Gastrocnemius medialis (tissue), 4 donors: Measurements from ENCODE around the gene CASP12. TPM values are rescaled to one million over a fixed set of nuclear protein-coding genes. Genes with fewer than 3 reads are reported as not detected.

ENCODE experiments used
- ATAC-seq, 2 donors: fragments of 150-250 bp; one replicate each; pipeline ENCODE4 v1.9.1; 2016
- DNase-seq, 2 donors: peaks; one replicate each; pipeline ENCODE4 v3.0.0-alpha.2; 2019
- H3K27ac ChIP-seq, 4 donors: fragments of 200-600 bp; sonication (generic); 1 replicate in 1 of 4; 2 replicates in 3 of 4; pipeline ENCODE4 v1.5.1; 2016 to 2018; ENCODE audit warnings: mild to moderate bottlenecking in 2 of 4, moderate library complexity in 1 of 4
- H3K27me3 ChIP-seq, 3 donors: fragments of 200-600 bp; sonication (generic) in 2 of 3; 1 replicate in 1 of 3; 2 replicates in 2 of 3; pipeline versions ENCODE4 v1.5.1 to v1.6.0; 2016 to 2019; ENCODE audit warnings: mild to moderate bottlenecking in 1 of 3, moderate library complexity in 1 of 3
- H3K36me3 ChIP-seq, 2 donors: fragments of 200-600 bp; sonication (generic) in 1 of 2; one replicate each; pipeline ENCODE4 v1.5.1; 2017 to 2018
- H3K4me1 ChIP-seq, 2 donors: fragments of 200-600 bp; sonication (generic) in 1 of 2; one replicate each; pipeline ENCODE4 v1.5.1; 2016 to 2017; ENCODE audit warnings: mild to moderate bottlenecking in 2 of 2
- H3K4me3 ChIP-seq, 4 donors: fragments of 200-600 bp; sonication (generic) in 3 of 4; 1 replicate in 1 of 4; 2 replicates in 3 of 4; pipeline ENCODE4 v1.5.1; 2016 to 2019; ENCODE audit warnings: mild to moderate bottlenecking in 2 of 4
- H3K9me3 ChIP-seq, 3 donors: fragments of 200-600 bp; sonication (generic) in 2 of 3; 1 replicate in 1 of 3; 2 replicates in 2 of 3; pipeline ENCODE4 v1.5.1; 2016 to 2019
- POLR2A ChIP-seq, 2 donors: fragments of 450-650 bp; IDR thresholded peaks; one replicate each; pipeline ENCODE4 v1.6.1; 2017; ENCODE audit warnings: antibody characterized with exemption in 2 of 2, mild to moderate bottlenecking in 2 of 2, moderate library complexity in 2 of 2
- in situ Hi-C, 4 donors: fragments of 200-750 bp; cut with MboI; loops; one replicate each; pipeline versions ENCODE4 v1.15.0 to v1.8.0; 2017; ENCODE audit warnings: low sequenced_read_pairs in 4 of 4
- intact Hi-C: fragments of 100-400 bp; cut with DNase I; formaldehyde crosslinking; loops from one replicate; pipeline ENCODE4 v1.15.1; 2023; ENCODE audit warnings: low total_unique reads
- total RNA-seq, 4 donors: library from RNA; depleted of rRNA; stranded (reverse); fragments of >200 nt; gene quantifications; one replicate each; pipeline versions ENCODE4 v1.1.0 to v1.2.3, GENCODE V29; 2016
- TF ChIP-seq, protein P1 (sequence below), 5 experiments: fragments of 450-650 bp in 3 of 5; fragments of 200-600 bp in 2 of 5; sonication (generic) in 2 of 5; IDR thresholded peaks in 4 of 5; conservative IDR thresholded peaks in 1 of 5; 1 replicate in 4 of 5; 2 replicates in 1 of 5; pipeline ENCODE4 v1.5.1; 2016 to 2019; ENCODE audit warnings: antibody characterized with exemption in 5 of 5, mild to moderate bottlenecking in 3 of 5, moderate library complexity in 3 of 5

The CASP12 gene
- total RNA-seq, 4 donors from 2014 or later, result 0.39 to 0.86 (median 0.49) TPM; not detected in 1

DNA sequence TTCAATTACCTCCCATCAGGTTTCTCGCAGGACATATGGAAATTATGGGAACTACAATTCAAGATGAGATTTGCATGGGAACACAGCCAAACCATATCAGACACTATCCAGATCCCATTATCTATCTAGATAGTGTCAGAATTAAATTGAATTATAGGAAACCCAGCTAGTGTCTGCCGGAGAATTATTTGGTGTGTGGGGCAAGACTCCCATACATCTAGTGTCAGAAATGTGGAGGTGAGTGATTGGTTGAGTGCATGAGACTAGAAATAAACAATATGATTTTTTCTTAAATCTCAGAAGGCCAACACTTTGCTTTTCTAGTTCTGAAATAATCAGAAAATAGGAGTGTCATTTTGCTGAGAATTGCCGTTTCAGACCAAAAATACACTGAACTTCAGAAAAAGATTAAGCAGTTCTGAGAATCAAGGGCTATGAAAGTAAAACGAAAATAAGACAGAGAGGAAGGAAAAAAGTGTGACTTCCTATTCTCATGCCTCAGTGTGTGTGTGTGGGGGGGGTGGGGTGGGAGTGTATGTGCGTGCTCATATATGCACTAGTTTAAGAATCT is 21.3 kb downstream of the CASP12 start:
- no peak for DNase-seq
- TF ChIP-seq, protein P1, sequence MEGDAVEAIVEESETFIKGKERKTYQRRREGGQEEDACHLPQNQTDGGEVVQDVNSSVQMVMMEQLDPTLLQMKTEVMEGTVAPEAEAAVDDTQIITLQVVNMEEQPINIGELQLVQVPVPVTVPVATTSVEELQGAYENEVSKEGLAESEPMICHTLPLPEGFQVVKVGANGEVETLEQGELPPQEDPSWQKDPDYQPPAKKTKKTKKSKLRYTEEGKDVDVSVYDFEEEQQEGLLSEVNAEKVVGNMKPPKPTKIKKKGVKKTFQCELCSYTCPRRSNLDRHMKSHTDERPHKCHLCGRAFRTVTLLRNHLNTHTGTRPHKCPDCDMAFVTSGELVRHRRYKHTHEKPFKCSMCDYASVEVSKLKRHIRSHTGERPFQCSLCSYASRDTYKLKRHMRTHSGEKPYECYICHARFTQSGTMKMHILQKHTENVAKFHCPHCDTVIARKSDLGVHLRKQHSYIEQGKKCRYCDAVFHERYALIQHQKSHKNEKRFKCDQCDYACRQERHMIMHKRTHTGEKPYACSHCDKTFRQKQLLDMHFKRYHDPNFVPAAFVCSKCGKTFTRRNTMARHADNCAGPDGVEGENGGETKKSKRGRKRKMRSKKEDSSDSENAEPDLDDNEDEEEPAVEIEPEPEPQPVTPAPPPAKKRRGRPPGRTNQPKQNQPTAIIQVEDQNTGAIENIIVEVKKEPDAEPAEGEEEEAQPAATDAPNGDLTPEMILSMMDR (IDR thresholded peaks at IDR 0.05 in 4 of 5, conservative IDR thresholded peaks at IDR 0.05 in 1 of 5), result no peak
- no peak for TF ChIP-seq POLR2A (IDR thresholded peaks at IDR 0.05)
- in situ Hi-C loops, result no loop called here

DNA sequence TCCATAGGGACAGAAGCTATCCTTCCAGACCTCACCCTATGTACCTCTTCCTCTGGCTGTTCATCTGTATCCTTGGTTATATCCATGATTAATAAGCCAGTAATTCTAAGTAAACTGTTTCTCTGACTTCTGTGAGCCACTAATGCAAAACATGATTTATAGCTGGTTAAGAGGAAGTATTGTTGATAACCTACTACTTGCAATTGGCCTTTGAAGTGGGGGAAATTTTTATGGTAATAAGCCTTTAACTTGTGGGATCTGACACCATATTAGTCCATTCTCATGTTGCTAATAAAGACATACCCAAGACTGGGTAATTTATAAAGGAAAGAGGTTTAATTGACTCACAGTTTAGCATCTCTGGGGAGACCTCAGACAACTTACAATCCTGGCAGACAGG is 21.9 kb downstream of the CASP12 start:
- in situ Hi-C loops (no loop called here), intact Hi-C loops (no loop called here)
- H3K27me3 ChIP-seq, result no peaks in the 10 kb centered on the region
- ATAC-seq (no peak), DNase-seq (no peak)
- no peaks in the 10 kb centered on the region for H3K9me3 ChIP-seq
- TF ChIP-seq, protein P1 (IDR thresholded peaks at IDR 0.05 in 4 of 5, conservative IDR thresholded peaks at IDR 0.05 in 1 of 5), result no peak
- TF ChIP-seq POLR2A (IDR thresholded peaks at IDR 0.05), result no peak
- no peaks in the 10 kb centered on the region for H3K4me1 ChIP-seq
- H3K36me3 ChIP-seq, result no peaks in the 10 kb centered on the region
- no peak overlapping the region for H3K27ac ChIP-seq
- H3K4me3 ChIP-seq, result no peak overlapping the region

More for the DNA sequence above, 21.3 kb downstream of the CASP12 start:
- Histone ChIP-seq H3K9me3 (no peaks in the 10 kb centered on the region), H3K36me3 (no peaks in the 10 kb centered on the region), H3K4me3 (no peak overlapping the region), H3K4me1 (no peaks in the 10 kb centered on the region), H3K27me3 (no peaks in the 10 kb centered on the region), H3K27ac (no peak overlapping the region)
- ATAC-seq, result no peak
- intact Hi-C loops, result no loop called here

DNA sequence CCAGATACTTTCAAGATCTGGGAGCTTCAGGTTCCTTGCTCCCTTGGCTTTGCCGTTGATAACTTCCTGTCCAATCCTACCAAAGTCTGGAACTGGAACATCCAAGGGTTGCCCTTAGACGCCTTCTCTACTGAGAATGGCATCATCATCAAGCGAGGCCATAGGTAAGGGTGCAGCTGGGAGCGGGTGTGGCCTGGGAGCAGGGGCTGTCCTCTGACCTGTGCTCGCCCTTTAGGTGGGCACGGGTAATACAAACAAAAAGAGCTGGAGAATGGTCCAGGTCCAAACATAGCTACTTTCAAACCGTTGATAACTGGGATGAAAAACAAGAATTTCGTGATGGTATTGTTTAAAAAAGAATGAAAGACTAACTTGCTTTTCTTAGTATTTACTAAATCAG is 25.0 kb downstream of the CASP12 start:
- in situ Hi-C loops (no loop called here), intact Hi-C loops (no loop called here)
- DNase-seq (no peak), ATAC-seq (no peak)
- H3K27me3 ChIP-seq, result no peaks in the 10 kb centered on the region
- TF ChIP-seq, protein P1 (IDR thresholded peaks at IDR 0.05 in 4 of 5, conservative IDR thresholded peaks at IDR 0.05 in 1 of 5), result no peak
- no peak for TF ChIP-seq POLR2A (IDR thresholded peaks at IDR 0.05)
- H3K9me3 ChIP-seq, result no peaks in the 10 kb centered on the region
- no peaks in the 10 kb centered on the region for H3K4me1 ChIP-seq
- no peak overlapping the region for H3K4me3 ChIP-seq
- H3K36me3 ChIP-seq, result no peaks in the 10 kb centered on the region
- no peak overlapping the region for H3K27ac ChIP-seq

DNA sequence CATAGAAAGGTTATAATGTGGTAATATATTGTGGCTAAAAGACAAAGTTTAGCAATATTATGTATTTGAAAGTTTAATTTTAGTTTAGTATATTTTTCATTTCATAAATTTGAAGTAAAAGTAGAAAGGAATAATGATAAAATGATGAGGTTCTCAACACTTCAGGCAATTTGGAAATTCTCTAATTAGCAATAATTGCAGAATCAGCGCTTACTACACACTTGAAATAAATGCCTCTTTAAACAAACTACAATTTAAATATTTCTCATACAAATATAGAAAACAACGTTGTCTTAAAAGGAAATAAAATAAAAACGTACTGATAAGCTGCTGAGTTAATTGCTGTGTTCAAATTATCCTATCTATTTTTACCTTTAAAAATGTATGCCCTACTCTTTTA is 25.9 kb downstream of the CASP12 start:
- H3K4me3 ChIP-seq, result no peak overlapping the region
- H3K27ac ChIP-seq, result no peak overlapping the region
- H3K9me3 ChIP-seq, result no peaks in the 10 kb centered on the region
- intact Hi-C loops (no loop called here), in situ Hi-C loops (no loop called here)
- TF ChIP-seq POLR2A (IDR thresholded peaks at IDR 0.05), result no peak
- TF ChIP-seq, protein P1 (IDR thresholded peaks at IDR 0.05 in 4 of 5, conservative IDR thresholded peaks at IDR 0.05 in 1 of 5), result no peak
- H3K27me3 ChIP-seq, result no peaks in the 10 kb centered on the region
- DNase-seq (no peak), ATAC-seq (no peak)
- no peaks in the 10 kb centered on the region for H3K36me3 ChIP-seq
- no peaks in the 10 kb centered on the region for H3K4me1 ChIP-seq

DNA sequence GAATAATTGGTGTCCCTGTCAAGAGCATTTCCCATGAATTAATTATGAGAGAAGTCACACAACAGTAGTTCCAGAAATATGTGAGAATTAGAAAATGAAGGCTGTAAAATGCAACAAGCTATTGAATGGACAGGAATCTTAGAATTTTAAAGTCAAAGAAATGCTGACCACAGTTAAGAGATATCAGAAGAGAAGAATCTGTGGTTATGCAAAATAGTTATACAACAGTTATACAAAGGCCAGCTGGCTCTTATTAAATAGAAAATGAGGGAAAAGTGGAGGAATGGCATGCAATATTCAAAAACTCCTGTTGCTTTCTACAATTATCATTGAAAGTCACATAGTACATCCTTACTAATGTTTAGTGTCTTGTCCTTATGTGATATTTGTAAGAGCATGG is 27.4 kb downstream of the CASP12 start:
- H3K4me1 ChIP-seq, result no peaks in the 10 kb centered on the region
- no peaks in the 10 kb centered on the region for H3K36me3 ChIP-seq
- ATAC-seq, result no peak
- H3K4me3 ChIP-seq, result no peak overlapping the region
- H3K9me3 ChIP-seq, result no peaks in the 10 kb centered on the region
- in situ Hi-C loops (no loop called here), intact Hi-C loops (no loop called here)
- no peak overlapping the region for H3K27ac ChIP-seq
- TF ChIP-seq POLR2A (IDR thresholded peaks at IDR 0.05), result no peak
- TF ChIP-seq, protein P1 (IDR thresholded peaks at IDR 0.05 in 4 of 5, conservative IDR thresholded peaks at IDR 0.05 in 1 of 5), result no peak
- DNase-seq, result no peak
- H3K27me3 ChIP-seq, result no peaks in the 10 kb centered on the region
